GM19463 (cell line): ENCODE data around the gene FRG2.
"Not testable (repeated sequence)": the region's sequence is repeated elsewhere in the genome, so short reads cannot be mapped to it uniquely, and the experiment has no call there.

Experiments
- ATAC-seq: cut with Tn5 transposase; IDR thresholded peaks from one replicate; pipeline ENCODE4 v1.9.1; 2021; ENCODE audit warnings: mild to moderate bottlenecking, moderate library complexity; ENCODE audit not compliant: unreplicated experiment

Gene FRG2

GRCh38 chr4:190027156-190027555 lies at the start of gene FRG2:
TSS of gene FRG2 (minus strand) at chr4:190027256. CDS start at chr4:190027204, 52 bp downstream.
- ATAC-seq, result not testable (repeated sequence)

- ATAC-seq, result not testable (repeated sequence)
These were observed 41.3 kb upstream of the FRG2 start for GRCh38 chr4:190068351-190068750.

DNA sequence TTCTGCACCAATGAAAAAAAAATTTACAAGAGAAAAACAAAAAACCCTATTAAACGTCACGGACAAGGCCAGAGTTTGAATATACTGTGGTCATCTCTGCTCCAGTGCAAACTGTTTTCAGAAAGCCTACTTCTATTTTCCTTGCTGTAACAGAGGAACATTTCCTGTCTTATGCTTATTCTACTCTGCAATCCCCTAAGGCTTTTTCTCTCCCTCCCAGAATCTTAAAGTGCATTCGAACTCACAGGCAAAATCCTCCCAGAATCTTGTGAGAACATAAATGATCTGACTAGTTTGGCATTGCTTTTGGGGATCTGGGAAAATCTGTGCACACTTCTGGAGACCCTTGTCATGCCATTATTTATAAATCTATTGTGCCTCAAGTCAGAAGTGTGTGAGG lies 37.7 kb upstream of the FRG2 start:
- not testable (repeated sequence) for ATAC-seq

DNA sequence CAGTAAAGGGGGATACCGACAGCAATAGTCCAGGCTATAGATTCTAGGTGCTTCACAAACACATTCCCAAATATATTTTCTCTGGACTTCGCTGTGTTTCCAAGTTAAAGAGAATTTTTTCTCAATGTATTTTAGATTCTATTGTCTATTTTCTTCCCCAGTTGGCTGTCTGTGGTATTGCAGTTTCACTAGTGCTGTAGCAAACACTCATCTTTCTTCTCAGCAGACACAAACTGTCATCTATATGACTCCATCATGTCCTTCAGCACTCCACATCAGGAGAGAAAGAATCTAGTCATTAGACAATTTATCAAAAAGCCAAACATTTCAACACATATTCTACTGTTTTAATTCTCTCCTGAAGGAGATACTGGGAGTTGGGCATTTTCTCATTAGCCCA lies 37.3 kb upstream of the FRG2 start, which contains the start of gene DBET:
TSS of gene DBET (plus strand) at position 161 of the 400 bp plus-strand sequence.
- ATAC-seq, result not testable (repeated sequence)

GRCh38 chr4:190058997-190059396 lies 31.9 kb upstream of the FRG2 start:
- ATAC-seq, result not testable (repeated sequence)

DNA sequence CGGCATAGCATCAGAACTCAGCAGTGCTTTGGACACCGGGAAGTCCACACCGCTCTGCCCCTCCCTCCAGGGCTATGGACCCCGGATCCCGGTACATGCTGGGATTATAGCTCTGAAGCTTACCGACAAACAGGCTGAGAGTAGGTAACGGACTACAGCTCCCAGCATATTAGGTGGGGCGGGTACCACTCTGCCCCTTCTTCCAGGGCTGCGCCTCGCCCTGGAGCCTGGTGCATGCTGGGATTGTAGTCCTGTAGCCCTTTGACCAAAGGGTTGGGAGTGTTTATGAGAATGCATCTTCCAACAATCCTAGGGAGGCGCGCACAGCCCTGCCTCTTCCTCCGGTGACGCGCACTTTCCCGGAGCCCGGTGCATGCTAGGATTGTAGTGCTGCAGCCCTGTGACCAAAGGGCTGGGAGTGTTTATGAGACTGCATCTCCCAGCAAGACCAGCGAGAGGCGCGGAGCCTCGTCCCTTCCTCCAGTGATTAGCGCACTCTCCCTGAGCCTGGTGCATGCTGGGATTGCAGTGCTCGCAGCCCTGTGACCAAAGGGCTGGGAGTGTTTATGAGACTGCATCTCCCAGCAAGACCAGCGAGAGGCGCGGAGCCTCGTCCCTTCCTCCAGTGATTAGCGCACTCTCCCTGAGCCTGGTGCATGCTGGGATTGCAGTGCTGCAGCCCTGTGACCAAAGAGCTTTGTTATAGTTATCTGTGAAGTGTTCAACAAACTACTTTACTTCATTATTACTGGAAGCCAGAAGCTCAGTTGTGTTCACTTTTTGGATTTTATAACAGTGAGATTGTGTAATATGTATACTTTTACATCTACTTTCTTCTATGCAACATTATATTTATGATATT lies 22.6 kb upstream of the FRG2 start:
- not testable (repeated sequence) for ATAC-seq

DNA sequence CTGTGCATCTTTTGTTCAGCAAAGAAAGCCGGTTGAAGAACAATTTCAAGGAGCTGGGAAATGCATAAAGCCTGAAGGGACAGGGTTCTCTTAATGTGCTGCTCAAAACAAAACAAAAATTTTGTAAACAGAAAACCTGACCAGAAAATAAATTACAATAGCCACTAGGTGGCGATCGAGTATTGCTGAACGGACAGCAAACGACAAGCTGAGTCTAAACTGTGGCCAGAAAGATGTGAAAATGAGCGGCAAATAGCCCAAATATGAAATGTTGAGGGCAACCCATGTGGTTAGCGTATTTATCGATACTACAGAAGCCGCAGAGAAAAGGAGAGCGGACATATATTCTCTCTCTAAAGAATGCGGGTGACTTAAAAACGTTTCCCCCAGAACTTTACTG lies 20.6 kb upstream of the FRG2 start:
- ATAC-seq, result not testable (repeated sequence)

DNA sequence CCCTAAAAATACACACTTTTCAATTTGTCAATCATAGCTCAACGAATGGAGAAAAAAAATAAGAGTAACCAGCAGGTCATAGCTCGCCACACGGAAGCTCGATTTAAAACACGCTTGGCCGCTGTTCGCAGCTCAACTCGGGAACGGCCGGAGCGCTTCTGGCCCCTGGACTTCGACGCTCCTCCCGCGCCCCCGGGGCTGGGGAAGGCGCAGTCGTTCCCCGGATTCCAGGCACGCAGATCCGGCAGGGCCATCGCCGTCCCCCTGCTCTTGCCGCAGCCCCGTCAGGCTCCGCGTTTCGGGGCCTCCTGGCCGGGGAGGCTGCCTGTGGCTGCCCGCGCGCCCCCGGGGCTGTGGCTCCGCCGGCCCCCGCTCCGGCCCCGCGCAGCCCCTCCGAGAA lies 13.8 kb upstream of the FRG2 start:
- ATAC-seq, result not testable (repeated sequence)

- not testable (repeated sequence) for ATAC-seq
These were observed 10.8 kb upstream of the FRG2 start for GRCh38 chr4:190037704-190038388.

DNA sequence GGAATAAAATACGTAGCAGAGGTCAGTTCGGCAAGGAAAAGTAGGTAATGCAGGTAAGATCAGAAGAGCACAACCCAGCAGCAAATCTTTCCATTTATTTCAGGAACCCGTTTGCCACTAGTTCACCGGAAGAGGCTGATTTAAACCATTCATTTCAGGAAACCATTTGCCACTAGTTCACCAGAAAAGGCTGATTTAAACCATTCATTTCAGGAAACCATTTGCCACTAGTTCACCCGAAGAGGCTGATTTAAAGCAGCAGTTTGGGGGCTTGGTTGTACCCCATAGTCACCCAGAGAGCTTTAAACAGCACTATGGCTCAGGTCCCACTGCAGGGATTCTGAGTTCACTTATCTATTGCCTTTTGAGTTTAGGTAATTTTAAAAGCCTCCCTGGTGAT lies 4.2 kb upstream of the FRG2 start:
- ATAC-seq, result not testable (repeated sequence)

GRCh38 chr4:190022614-190023281 lies 4.3 kb downstream of the FRG2 start:
- not testable (repeated sequence) for ATAC-seq

DNA sequence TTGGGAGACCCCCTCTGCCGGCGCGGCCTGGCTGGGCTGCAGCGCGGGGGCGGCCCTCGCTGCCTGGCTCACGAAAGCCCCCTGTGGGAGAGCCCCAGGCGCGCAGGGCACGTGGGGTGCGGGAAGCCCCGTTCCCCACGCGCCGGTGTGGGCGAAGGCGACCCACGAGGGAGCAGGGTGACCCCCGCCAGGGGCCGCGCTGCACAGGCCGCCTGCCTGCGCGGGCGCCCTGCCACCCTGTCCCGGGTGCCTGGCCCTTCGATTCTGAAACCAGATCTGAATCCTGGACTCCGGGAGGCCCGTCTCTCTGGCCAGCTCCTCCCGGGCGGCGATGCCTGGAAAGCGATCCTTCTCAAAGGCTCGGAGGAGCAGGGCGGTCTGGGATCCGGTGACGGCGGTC lies 5.1 kb downstream of the FRG2 start:
- not testable (repeated sequence) for ATAC-seq

DNA sequence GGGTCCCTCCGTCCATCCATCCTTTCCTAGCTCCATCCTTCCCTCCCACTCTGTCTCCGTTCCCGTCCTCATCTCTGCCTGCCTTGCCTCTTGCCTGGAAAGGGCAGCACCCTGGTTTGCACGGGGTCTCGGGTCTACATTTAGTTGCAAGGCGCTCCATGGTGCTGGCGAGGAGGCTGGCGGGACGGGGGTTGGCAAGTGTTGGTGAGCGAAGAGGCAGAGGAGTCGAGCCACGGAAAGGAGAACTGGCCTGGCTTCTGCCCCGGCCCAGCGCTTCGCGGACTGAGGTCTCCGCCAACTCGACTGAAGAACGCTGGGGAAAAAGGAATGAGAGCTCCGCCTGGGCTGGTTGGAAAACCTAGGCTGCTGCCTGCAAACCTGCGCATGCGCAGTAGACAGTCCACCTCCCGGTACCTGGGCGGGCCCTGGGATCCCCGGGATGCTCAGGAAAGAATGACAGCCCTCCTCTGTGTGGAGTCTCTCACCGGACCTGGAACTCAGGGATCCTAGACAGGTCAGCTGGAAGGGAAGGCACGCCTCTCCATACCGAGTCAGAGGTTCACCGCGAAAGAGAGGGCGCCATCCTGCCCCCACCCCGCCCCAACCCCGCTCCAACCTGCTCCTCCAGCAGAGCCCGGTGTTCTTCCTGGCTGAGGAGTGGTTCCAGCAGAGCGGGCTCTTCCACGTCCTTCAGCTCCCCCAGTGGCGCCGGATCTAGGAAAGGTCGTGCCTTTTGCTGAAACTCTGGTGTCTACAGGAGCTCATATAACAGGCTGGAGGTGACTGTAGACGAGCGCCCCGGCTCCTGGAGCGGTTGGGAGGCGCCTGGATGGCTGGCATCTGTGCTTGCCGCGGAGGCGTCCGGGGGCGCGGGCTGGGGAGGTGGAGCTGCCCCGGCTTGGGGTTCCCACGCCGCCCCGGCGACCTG lies 6.0 kb downstream of the FRG2 start:
- no peak for ATAC-seq

- ATAC-seq, result not testable (repeated sequence)
These were observed 7.1 kb downstream of the FRG2 start for GRCh38 chr4:190019859-190020463.

GRCh38 chr4:190019023-190019858 lies 7.8 kb downstream of the FRG2 start:
- ATAC-seq, result no peak

DNA sequence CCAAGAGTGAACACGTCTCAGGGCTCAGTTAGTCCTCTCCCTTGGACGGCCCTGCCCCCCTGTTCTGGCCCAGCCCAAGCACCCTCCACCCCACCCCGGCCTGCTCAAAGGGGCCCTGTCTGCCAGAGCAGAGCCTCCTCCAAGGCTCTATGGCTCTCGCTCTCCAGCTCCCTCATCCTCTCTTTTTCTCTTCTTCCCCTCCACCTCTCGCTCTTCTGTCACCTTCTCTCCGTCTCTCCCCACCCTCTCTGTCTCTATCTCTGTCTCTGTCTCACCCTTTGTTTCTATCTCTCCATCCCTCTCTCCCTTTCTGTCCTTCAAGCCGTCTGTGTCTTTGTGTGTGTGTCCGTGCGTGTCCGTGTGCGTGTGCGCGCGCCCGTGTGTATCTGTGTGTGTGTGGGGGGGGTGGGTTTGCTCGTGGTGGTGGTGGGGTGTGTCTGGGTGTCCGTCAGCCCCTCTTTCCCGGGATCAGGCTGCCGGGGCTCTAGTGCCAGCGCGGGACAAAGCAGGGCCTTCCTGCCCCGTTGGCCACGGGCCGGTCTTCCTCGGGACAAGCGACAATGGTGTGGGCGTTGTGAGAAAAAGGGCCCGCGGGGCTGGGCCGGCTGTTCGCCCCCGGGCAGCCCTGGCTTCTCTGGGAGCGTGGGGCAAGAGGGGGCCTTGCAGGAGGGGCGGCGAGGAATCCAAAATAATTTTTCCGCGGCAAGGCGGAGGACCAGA lies 8.7 kb downstream of the FRG2 start:
- no peak for ATAC-seq

DNA sequence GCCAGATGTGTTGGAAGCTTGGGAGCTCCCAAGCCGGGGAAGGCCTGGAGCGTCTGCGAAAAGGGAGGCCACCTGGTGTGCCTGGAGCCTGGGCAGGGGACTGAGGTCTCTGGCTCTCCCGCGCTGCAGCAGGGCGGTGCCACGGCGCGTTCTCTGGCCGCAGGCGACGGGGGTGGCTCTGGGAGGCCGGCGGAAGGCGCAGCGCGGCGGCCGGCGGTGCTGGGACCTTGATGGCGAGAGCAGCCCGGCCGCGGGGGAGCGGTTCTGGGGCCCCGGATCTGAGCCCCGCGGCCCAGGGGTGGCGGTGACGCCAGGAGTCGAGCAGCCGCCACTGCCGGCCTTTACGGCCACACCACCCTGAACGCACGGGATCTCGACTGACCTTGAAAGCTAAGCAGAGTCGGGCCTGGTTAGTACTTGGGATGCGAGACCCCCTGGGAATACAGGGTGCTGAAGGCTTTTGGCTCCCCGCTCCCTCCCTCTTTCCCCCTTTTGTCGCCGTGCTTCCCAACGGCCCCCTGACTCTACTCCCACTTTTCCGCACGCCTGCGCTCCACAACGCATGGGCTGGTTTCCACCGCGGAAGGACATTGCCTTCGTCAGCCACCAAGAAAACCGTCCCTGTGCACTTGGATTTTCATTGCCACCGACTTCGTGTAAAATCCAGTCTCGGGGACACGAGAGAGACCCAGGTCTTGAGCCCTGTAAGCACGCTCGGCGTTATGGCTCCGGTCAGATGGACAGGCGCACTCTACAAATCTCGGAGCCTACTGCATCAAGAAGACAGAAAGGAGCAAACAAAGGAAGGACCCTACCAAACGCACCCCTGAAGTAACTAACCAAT lies 9.5 kb downstream of the FRG2 start:
- ATAC-seq, result no peak
